ENCODE measurements around the gene TTC5. TPM values are rescaled to one million over a fixed set of nuclear protein-coding genes. Genes with fewer than 3 reads are reported as not detected.
"Not testable (repeated sequence)": the region's sequence is repeated elsewhere in the genome, so short reads cannot be mapped to it uniquely, and the experiment has no call there.

The TTC5 gene
- total RNA-seq, 1 donor from 2014 or later: 15.6 TPM

DNA sequence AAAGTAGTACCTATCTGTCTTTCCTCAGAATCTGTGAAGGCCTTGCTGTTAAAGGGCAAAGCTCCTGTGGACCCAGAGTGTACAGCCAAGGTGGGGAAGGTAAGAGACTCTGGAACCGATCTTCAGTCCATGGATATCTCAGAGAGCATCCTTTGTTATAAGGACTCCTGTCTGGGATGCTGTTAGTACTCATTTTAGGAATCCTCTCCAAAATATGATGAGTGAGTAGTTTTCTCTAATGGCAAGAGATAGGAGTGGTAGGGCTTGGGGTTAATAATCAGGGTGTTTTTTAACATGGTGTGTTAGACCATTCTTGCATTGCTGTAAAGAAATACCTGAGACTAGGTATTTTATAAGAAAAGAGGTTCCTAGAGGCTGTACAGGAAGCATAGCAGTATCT lies 39.6 kb upstream of the TTC5 start:
- H3K36me3 ChIP-seq: peaks cover 48% of the 10 kb centered on the region

DNA sequence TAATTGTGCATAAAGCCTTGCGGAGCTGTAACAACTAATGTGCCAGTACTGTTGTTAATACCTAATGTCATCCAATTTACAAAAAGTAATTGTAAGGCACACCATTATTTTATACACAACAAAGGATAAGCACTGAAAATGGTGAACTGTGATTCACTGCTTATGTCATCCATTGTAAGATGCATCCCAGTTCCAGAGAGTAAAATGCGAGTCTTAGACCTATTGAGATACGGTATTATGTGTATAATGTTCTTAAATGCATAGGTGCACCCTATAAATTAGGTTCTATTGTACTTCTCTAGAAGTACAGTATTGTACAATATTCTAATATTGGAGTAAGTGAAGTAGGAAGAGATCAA lies 38.1 kb upstream of the TTC5 start:
- Histone ChIP-seq H3K27me3 (no peaks in the 10 kb centered on the region), H3K9me3 (no peaks in the 10 kb centered on the region), H3K36me3 (peaks cover 34% of the 10 kb centered on the region), H3K4me3 (peak overlapping the region; percentile 66), H3K27ac (peak overlapping the region; percentile 90), H3K4me1 (peaks cover 3% of the 10 kb centered on the region)
- no peak for ATAC-seq
- no peak for TF ChIP-seq CTCF (IDR thresholded peaks at IDR 0.05)
- DNase-seq: no peak
- intact Hi-C loops (cut with DNase I): no loop called here

More for the DNA sequence above, 39.6 kb upstream of the TTC5 start:
- no peaks in the 10 kb centered on the region for H3K9me3 ChIP-seq
- no peak overlapping the region for H3K4me3 ChIP-seq
- H3K4me1 ChIP-seq: peaks cover 3% of the 10 kb centered on the region
- H3K27me3 ChIP-seq: no peaks in the 10 kb centered on the region
- intact Hi-C loops (cut with DNase I): no loop called here
- DNase-seq: no peak
- no peak overlapping the region for H3K27ac ChIP-seq
- no peak for TF ChIP-seq CTCF (IDR thresholded peaks at IDR 0.05)
- no peak for ATAC-seq

DNA sequence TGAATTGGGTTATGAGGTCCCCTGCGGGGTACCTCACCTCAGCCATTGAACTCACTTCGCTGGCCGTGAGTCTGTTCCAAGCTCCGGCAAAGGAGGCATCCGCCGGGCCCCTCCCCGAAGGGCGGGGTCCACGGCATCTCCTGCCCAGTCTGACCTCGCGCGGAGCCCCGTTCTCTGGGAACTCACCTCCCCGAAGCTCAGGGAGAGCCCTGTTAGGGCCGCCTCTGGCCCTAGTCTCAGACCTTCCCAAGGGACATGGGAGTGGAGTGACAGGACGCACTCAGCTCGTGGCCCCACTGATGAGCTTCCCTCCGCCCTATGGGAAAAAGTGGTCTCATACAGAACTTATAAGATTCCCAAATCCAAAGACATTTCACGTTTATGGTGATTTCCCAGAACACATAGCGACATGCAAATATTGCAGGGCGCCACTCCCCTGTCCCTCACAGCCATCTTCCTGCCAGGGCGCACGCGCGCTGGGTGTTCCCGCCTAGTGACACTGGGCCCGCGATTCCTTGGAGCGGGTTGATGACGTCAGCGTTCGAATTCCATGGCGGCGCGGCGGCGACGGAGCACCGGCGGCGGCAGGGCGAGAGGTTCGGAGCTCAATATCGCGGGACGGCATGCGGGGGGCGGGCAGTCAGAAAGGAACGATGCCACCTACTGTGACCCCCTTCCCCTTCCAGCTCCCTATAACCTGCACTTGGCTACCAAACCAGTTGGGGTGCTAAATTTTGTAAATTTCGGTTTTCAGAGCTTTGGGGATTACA lies 37.5 kb upstream of the TTC5 start, which contains the start of gene PARP2:
Gene PARP2, plus strand, starts transcription at position 544 of the 770 bp plus-strand sequence. Its CDS starts 7 bp downstream, at position 551.
- Histone ChIP-seq H3K9me3 (no peaks in the 10 kb centered on the region), H3K27me3 (no peaks in the 10 kb centered on the region), H3K4me3 (peak within 1 kb of the TSS; percentile 66), H3K36me3 (peaks cover 29% of the 10 kb centered on the region), H3K27ac (peak within 1 kb of the TSS; percentile 90), H3K4me1 (peaks cover 3% of the 10 kb centered on the region)
- DNase-seq (peak; percentile 97), ATAC-seq (peak; percentile 97)
- intact Hi-C loops (cut with DNase I): no loop called here
- TF ChIP-seq CTCF (IDR thresholded peaks at IDR 0.05): no peak

- no peak for DNase-seq
- Histone ChIP-seq H3K27ac (peak overlapping the region; percentile 90), H3K4me3 (peak overlapping the region; percentile 66), H3K27me3 (no peaks in the 10 kb centered on the region), H3K4me1 (peaks cover 3% of the 10 kb centered on the region), H3K36me3 (peaks cover 17% of the 10 kb centered on the region), H3K9me3 (no peaks in the 10 kb centered on the region)
- TF ChIP-seq CTCF (IDR thresholded peaks at IDR 0.05): no peak
- intact Hi-C loops (cut with DNase I): no loop called here
- ATAC-seq: no peak
These were observed 35.9 kb upstream of the TTC5 start for GRCh38 chr14:20341646-20342045.

- H3K27ac ChIP-seq; ATAC-seq; intact Hi-C loops (cut with DNase I): not testable (repeated sequence)
These were observed 35.3 kb upstream of the TTC5 start for GRCh38 chr14:20341032-20341431.

DNA sequence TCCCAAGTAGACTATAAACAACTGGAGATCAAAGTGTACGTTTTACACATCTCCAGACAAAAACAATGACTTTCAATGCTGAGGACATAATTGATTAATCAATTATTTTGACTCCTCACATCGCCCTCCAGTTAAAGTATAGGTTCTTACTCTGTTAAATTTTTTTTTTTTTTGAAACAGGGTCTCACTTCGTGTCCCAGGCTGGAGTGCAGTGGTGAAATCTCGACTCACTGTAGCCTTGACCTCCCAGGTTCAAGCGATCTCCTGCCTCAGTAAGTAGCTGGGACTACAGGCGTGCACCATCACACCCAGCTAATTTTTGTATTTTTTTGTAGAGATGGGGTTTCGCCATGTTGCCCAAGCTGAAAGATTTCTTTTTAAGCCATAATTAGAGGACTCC lies 28.3 kb upstream of the TTC5 start:
- TF ChIP-seq CTCF (IDR thresholded peaks at IDR 0.05): no peak
- H3K27ac ChIP-seq: peak overlapping the region; percentile 83

More at GRCh38 chr14:20341032-20341431, 35.3 kb upstream of the TTC5 start:
- H3K36me3 ChIP-seq: peaks cover 12% of the 10 kb centered on the region
- H3K4me1 ChIP-seq, H3K9me3 ChIP-seq, H3K4me3 ChIP-seq, DNase-seq, H3K27me3 ChIP-seq: not testable (repeated sequence)

More for the DNA sequence above, 28.3 kb upstream of the TTC5 start:
- no peaks in the 10 kb centered on the region for H3K27me3 ChIP-seq
- no peaks in the 10 kb centered on the region for H3K9me3 ChIP-seq
- peaks cover 4% of the 10 kb centered on the region for H3K36me3 ChIP-seq
- no peak overlapping the region for H3K4me3 ChIP-seq
- no peak for DNase-seq
- H3K4me1 ChIP-seq: peaks cover 18% of the 10 kb centered on the region
- intact Hi-C loops (cut with DNase I): no loop called here
- no peak for ATAC-seq

All from upper lobe of right lung (tissue), 1 donor.